HG03175 (cell line): ENCODE results near the gene ARHGAP44.

ENCODE experiments used
- ATAC-seq: cut with Tn5 transposase; IDR thresholded peaks from one replicate; pipeline ENCODE4 v1.9.1; 2021; ENCODE audit warnings: mild to moderate bottlenecking, moderate library complexity; ENCODE audit not compliant: unreplicated experiment

ARHGAP44 gene

GRCh38 chr17:12990041-12990808 is 200.9 kb downstream of the ARHGAP44 start:
- no peak for ATAC-seq

GRCh38 chr17:12990926-12991325 is 201.6 kb downstream of the ARHGAP44 start:
- ATAC-seq, result no peak

GRCh38 chr17:12992676-12993075 is 203.4 kb downstream of the ARHGAP44 start:
- no peak for ATAC-seq

- no peak for ATAC-seq
Observed at GRCh38 chr17:12993631-12994030, 204.3 kb downstream of the ARHGAP44 start.

- no peak for ATAC-seq
Observed at GRCh38 chr17:12994341-12995074, 205.2 kb downstream of the ARHGAP44 start.

GRCh38 chr17:12995106-12995895 is 206.0 kb downstream of the ARHGAP44 start:
- no peak for ATAC-seq

GRCh38 chr17:12995896-12996295 is 206.6 kb downstream of the ARHGAP44 start:
- no peak for ATAC-seq

GRCh38 chr17:12996357-12996756 is 207.1 kb downstream of the ARHGAP44 start:
- no peak for ATAC-seq

GRCh38 chr17:12996941-12997340 is 207.6 kb downstream of the ARHGAP44 start:
- ATAC-seq, result no peak

- no peak for ATAC-seq
Observed at GRCh38 chr17:12998461-12998860, 209.2 kb downstream of the ARHGAP44 start.

- ATAC-seq, result no peak
Observed at GRCh38 chr17:12998874-12999273, 209.6 kb downstream of the ARHGAP44 start.

GRCh38 chr17:13000561-13000960 is 211.3 kb downstream of the ARHGAP44 start:
- no peak for ATAC-seq

GRCh38 chr17:13001991-13002615 is 212.8 kb downstream of the ARHGAP44 start:
- ATAC-seq, result no peak

GRCh38 chr17:13002761-13003453 is 213.6 kb downstream of the ARHGAP44 start:
- no peak for ATAC-seq

- ATAC-seq, result no peak
Observed at GRCh38 chr17:13003454-13003851, 214.2 kb downstream of the ARHGAP44 start.

GRCh38 chr17:13003927-13004326 is 214.6 kb downstream of the ARHGAP44 start:
- ATAC-seq, result no peak

- ATAC-seq, result no peak
Observed at GRCh38 chr17:13004336-13004735, 215.0 kb downstream of the ARHGAP44 start.

- no peak for ATAC-seq
Observed at GRCh38 chr17:13005530-13005929, 216.2 kb downstream of the ARHGAP44 start.

GRCh38 chr17:13008461-13008860 is 219.2 kb downstream of the ARHGAP44 start:
- no peak for ATAC-seq

- no peak for ATAC-seq
Observed at GRCh38 chr17:13010959-13011358, 221.7 kb downstream of the ARHGAP44 start.
